ENCODE results near the gene EIF2B2.

Gene EIF2B2

GRCh38 chr14:74977901-74978385 is 24.8 kb upstream of the EIF2B2 start:
- in situ Hi-C loops (cut with MboI; ENCODE audit: low sequenced_read_pairs), result no loop called here
- Histone ChIP-seq H3K4me1 (no peaks in the 10 kb centered on the region), H3K4me3 (no peak overlapping the region), H3K36me3 (replicated peaks) (no peaks in the 10 kb centered on the region), H3K27me3 (ENCODE audit: low read depth) (no peaks in the 10 kb centered on the region), H3K9me3 (no peaks in the 10 kb centered on the region)
- no peak for DNase-seq (ENCODE audit: low spot score in 2 of 2)

GRCh38 chr14:74978416-74978947 is 24.2 kb upstream of the EIF2B2 start:
- no peaks in the 10 kb centered on the region for H3K27me3 ChIP-seq (ENCODE audit: low read depth)
- no peaks in the 10 kb centered on the region for H3K9me3 ChIP-seq
- H3K4me1 ChIP-seq, result no peaks in the 10 kb centered on the region
- no peak overlapping the region for H3K4me3 ChIP-seq
- in situ Hi-C loops (cut with MboI; ENCODE audit: low sequenced_read_pairs), result no loop called here
- DNase-seq (ENCODE audit: low spot score in 2 of 2), result no peak
- no peaks in the 10 kb centered on the region for H3K36me3 ChIP-seq (replicated peaks)

GRCh38 chr14:74979029-74979428 is 23.7 kb upstream of the EIF2B2 start:
- H3K36me3 ChIP-seq (replicated peaks), result no peaks in the 10 kb centered on the region
- no peak for DNase-seq (ENCODE audit: low spot score in 2 of 2)
- H3K4me3 ChIP-seq, result no peak overlapping the region
- no peaks in the 10 kb centered on the region for H3K27me3 ChIP-seq (ENCODE audit: low read depth)
- in situ Hi-C loops (cut with MboI; ENCODE audit: low sequenced_read_pairs), result no loop called here
- no peaks in the 10 kb centered on the region for H3K9me3 ChIP-seq
- H3K4me1 ChIP-seq, result no peaks in the 10 kb centered on the region

- H3K4me1 ChIP-seq, result no peaks in the 10 kb centered on the region
- DNase-seq (ENCODE audit: low spot score in 2 of 2), result no peak
- no peaks in the 10 kb centered on the region for H3K27me3 ChIP-seq (ENCODE audit: low read depth)
- in situ Hi-C loops (cut with MboI; ENCODE audit: low sequenced_read_pairs), result no loop called here
- no peak overlapping the region for H3K4me3 ChIP-seq
- H3K9me3 ChIP-seq, result no peaks in the 10 kb centered on the region
- H3K36me3 ChIP-seq (replicated peaks), result no peaks in the 10 kb centered on the region
These were observed 23.0 kb upstream of the EIF2B2 start for GRCh38 chr14:74979442-74980397.

GRCh38 chr14:74980398-74980730 is 22.4 kb upstream of the EIF2B2 start:
- DNase-seq (ENCODE audit: low spot score in 2 of 2), result no peak
- H3K4me3 ChIP-seq, result no peak overlapping the region
- no peaks in the 10 kb centered on the region for H3K4me1 ChIP-seq
- no peaks in the 10 kb centered on the region for H3K27me3 ChIP-seq (ENCODE audit: low read depth)
- no peaks in the 10 kb centered on the region for H3K36me3 ChIP-seq (replicated peaks)
- no peaks in the 10 kb centered on the region for H3K9me3 ChIP-seq
- in situ Hi-C loops (cut with MboI; ENCODE audit: low sequenced_read_pairs), result no loop called here

- H3K4me1 ChIP-seq, result no peaks in the 10 kb centered on the region
- H3K27me3 ChIP-seq (ENCODE audit: low read depth), result no peaks in the 10 kb centered on the region
- no peak for DNase-seq (ENCODE audit: low spot score in 2 of 2)
- no peak overlapping the region for H3K4me3 ChIP-seq
- no peaks in the 10 kb centered on the region for H3K9me3 ChIP-seq
- in situ Hi-C loops (cut with MboI; ENCODE audit: low sequenced_read_pairs), result no loop called here
- no peaks in the 10 kb centered on the region for H3K36me3 ChIP-seq (replicated peaks)
These were observed 21.8 kb upstream of the EIF2B2 start for GRCh38 chr14:74980731-74981461.

GRCh38 chr14:74981462-74981782 is 21.3 kb upstream of the EIF2B2 start:
- Histone ChIP-seq H3K27me3 (ENCODE audit: low read depth) (no peaks in the 10 kb centered on the region), H3K9me3 (no peaks in the 10 kb centered on the region), H3K4me3 (no peak overlapping the region), H3K36me3 (replicated peaks) (no peaks in the 10 kb centered on the region), H3K4me1 (no peaks in the 10 kb centered on the region)
- DNase-seq (ENCODE audit: low spot score in 2 of 2), result no peak
- in situ Hi-C loops (cut with MboI; ENCODE audit: low sequenced_read_pairs), result no loop called here

GRCh38 chr14:74981833-74982232 is 20.9 kb upstream of the EIF2B2 start:
- Histone ChIP-seq H3K36me3 (replicated peaks) (no peaks in the 10 kb centered on the region), H3K9me3 (no peaks in the 10 kb centered on the region), H3K27me3 (ENCODE audit: low read depth) (no peaks in the 10 kb centered on the region), H3K4me1 (no peaks in the 10 kb centered on the region), H3K4me3 (no peak overlapping the region)
- in situ Hi-C loops (cut with MboI; ENCODE audit: low sequenced_read_pairs), result no loop called here
- no peak for DNase-seq (ENCODE audit: low spot score in 2 of 2)

- no peak overlapping the region for H3K4me3 ChIP-seq
- no peaks in the 10 kb centered on the region for H3K27me3 ChIP-seq (ENCODE audit: low read depth)
- in situ Hi-C loops (cut with MboI; ENCODE audit: low sequenced_read_pairs), result no loop called here
- DNase-seq (ENCODE audit: low spot score in 2 of 2), result no peak
- H3K9me3 ChIP-seq, result no peaks in the 10 kb centered on the region
- no peaks in the 10 kb centered on the region for H3K4me1 ChIP-seq
- H3K36me3 ChIP-seq (replicated peaks), result no peaks in the 10 kb centered on the region
These were observed 20.1 kb upstream of the EIF2B2 start for GRCh38 chr14:74982661-74983060.

- in situ Hi-C loops (cut with MboI; ENCODE audit: low sequenced_read_pairs), result no loop called here
- no peak overlapping the region for H3K4me3 ChIP-seq
- no peaks in the 10 kb centered on the region for H3K36me3 ChIP-seq (replicated peaks)
- H3K9me3 ChIP-seq, result no peaks in the 10 kb centered on the region
- no peak for DNase-seq (ENCODE audit: low spot score in 2 of 2)
- H3K4me1 ChIP-seq, result no peaks in the 10 kb centered on the region
- H3K27me3 ChIP-seq (ENCODE audit: low read depth), result no peaks in the 10 kb centered on the region
These were observed 19.4 kb upstream of the EIF2B2 start for GRCh38 chr14:74983343-74983742.

- H3K27me3 ChIP-seq (ENCODE audit: low read depth), result no peaks in the 10 kb centered on the region
- in situ Hi-C loops (cut with MboI; ENCODE audit: low sequenced_read_pairs), result no loop called here
- no peaks in the 10 kb centered on the region for H3K9me3 ChIP-seq
- H3K36me3 ChIP-seq (replicated peaks), result no peaks in the 10 kb centered on the region
- no peak for DNase-seq (ENCODE audit: low spot score in 2 of 2)
- H3K4me3 ChIP-seq, result no peak overlapping the region
- H3K4me1 ChIP-seq, result no peaks in the 10 kb centered on the region
These were observed 18.3 kb upstream of the EIF2B2 start for GRCh38 chr14:74984236-74985027.

- in situ Hi-C loops (cut with MboI; ENCODE audit: low sequenced_read_pairs), result no loop called here
These were observed 17.8 kb upstream of the EIF2B2 start for GRCh38 chr14:74985028-74985310.

GRCh38 chr14:74985806-74986205 is 16.9 kb upstream of the EIF2B2 start:
- Histone ChIP-seq H3K4me1 (no peaks in the 10 kb centered on the region), H3K4me3 (no peak overlapping the region), H3K36me3 (replicated peaks) (no peaks in the 10 kb centered on the region), H3K27me3 (ENCODE audit: low read depth) (no peaks in the 10 kb centered on the region), H3K9me3 (no peaks in the 10 kb centered on the region)
- DNase-seq (ENCODE audit: low spot score in 2 of 2), result no peak
- in situ Hi-C loops (cut with MboI; ENCODE audit: low sequenced_read_pairs), result no loop called here

More at GRCh38 chr14:74985028-74985310, 17.8 kb upstream of the EIF2B2 start:
- Histone ChIP-seq H3K9me3 (no peaks in the 10 kb centered on the region), H3K4me1 (no peaks in the 10 kb centered on the region), H3K36me3 (replicated peaks) (no peaks in the 10 kb centered on the region), H3K4me3 (no peak overlapping the region), H3K27me3 (ENCODE audit: low read depth) (no peaks in the 10 kb centered on the region)
- DNase-seq (ENCODE audit: low spot score in 2 of 2), result no peak

- H3K27me3 ChIP-seq (ENCODE audit: low read depth), result no peaks in the 10 kb centered on the region; the same call in 1 of the 2 replicates
- no peaks in the 10 kb centered on the region for H3K36me3 ChIP-seq (replicated peaks)
- no peaks in the 10 kb centered on the region for H3K9me3 ChIP-seq
- no peak overlapping the region for H3K4me3 ChIP-seq
- in situ Hi-C loops (cut with MboI; ENCODE audit: low sequenced_read_pairs), result no loop called here
- no peak for DNase-seq (ENCODE audit: low spot score in 2 of 2)
- H3K4me1 ChIP-seq, result no peaks in the 10 kb centered on the region
These were observed 14.6 kb upstream of the EIF2B2 start for GRCh38 chr14:74988131-74988530.
